Activated CD8-positive, alpha-beta memory T cell treated with anti-CD3 and anti-CD28 coated beads for 36 hours (primary cell): ENCODE data around the gene CCDC154. TPM values are rescaled to one million over a fixed set of nuclear protein-coding genes. Genes with fewer than 3 reads are reported as not detected.

Experiments
- CTCF ChIA-PET: fragments of 350-600 bp; sonication (Branson Sonifier 250); formaldehyde crosslinking; loops from one replicate; lab custom pipeline; 2021; ENCODE audit warnings: antibody characterized with exemption; lab: Charles Lee
- POLR2A ChIA-PET: fragments of 350-600 bp; sonication (Branson Sonifier 250); formaldehyde crosslinking; loops from one replicate; lab custom pipeline; 2021; ENCODE audit warnings: antibody characterized with exemption; lab: Charles Lee
- total RNA-seq, 2 experiments: library from RNA; stranded (reverse); gene quantifications; one replicate each; pipeline ENCODE4 v1.2.3, GENCODE V29; 2021

The CCDC154 gene
- total RNA-seq, 2 experiments from 2014 or later: 1.2 to 1.4 TPM

GRCh38 chr16:1407753-1408152 is 36.6 kb downstream of the CCDC154 start:
- POLR2A ChIA-PET: interaction anchor here (0.5 to 1.8 kb wide), 4 partner anchors 13 to 61 kb away, joined by 3 to 8 read pairs (median 5); partner anchors contain the start of gene UQCC4

GRCh38 chr16:1403733-1404132 is 40.6 kb downstream of the CCDC154 start:
- ChIA-PET CTCF (no interaction called here), POLR2A (no interaction called here)

More at GRCh38 chr16:1407753-1408152, 36.6 kb downstream of the CCDC154 start:
- CTCF ChIA-PET: interaction anchor here (1.3 to 2.5 kb wide), 3 partner anchors 13 to 44 kb away, joined by 4 to 8 read pairs (median 4); partner anchors contain the start of gene UQCC4

GRCh38 chr16:1403036-1403435 is 41.3 kb downstream of the CCDC154 start:
- ChIA-PET POLR2A (no interaction called here), CTCF (interaction anchor here (1.2 kb wide), 1 partner anchor 40 kb away, joined by 3 read pairs; no protein-coding TSS in a partner anchor)

- ChIA-PET POLR2A (no interaction called here), CTCF (interaction anchor here (0.6 to 1.2 kb wide), 2 partner anchors 11 to 38 kb away, joined by 3 to 4 read pairs; no protein-coding TSS in a partner anchor)
Measured at GRCh38 chr16:1401758-1402154, 42.6 kb downstream of the CCDC154 start.

- ChIA-PET POLR2A (no interaction called here), CTCF (interaction anchor here (0.6 kb wide), 1 partner anchor 12 kb away, joined by 3 read pairs; no protein-coding TSS in a partner anchor)
Measured at GRCh38 chr16:1401061-1401757, 43.1 kb downstream of the CCDC154 start.

GRCh38 chr16:1398826-1399581 is 45.4 kb downstream of the CCDC154 start:
- CTCF ChIA-PET: no interaction called here
- POLR2A ChIA-PET: no interaction called here

GRCh38 chr16:1398351-1398750 is 46.0 kb downstream of the CCDC154 start:
- CTCF ChIA-PET: no interaction called here
- POLR2A ChIA-PET: no interaction called here

- CTCF ChIA-PET: no interaction called here
- POLR2A ChIA-PET: no interaction called here
Measured at GRCh38 chr16:1397779-1398178, 46.6 kb downstream of the CCDC154 start.

GRCh38 chr16:1395444-1396031 is 48.8 kb downstream of the CCDC154 start:
- ChIA-PET CTCF (no interaction called here), POLR2A (no interaction called here)

- POLR2A ChIA-PET: interaction anchor here (0.6 kb wide), 1 partner anchor 13 kb away, joined by 6 read pairs; no protein-coding TSS in a partner anchor
- CTCF ChIA-PET: no interaction called here
Measured at GRCh38 chr16:1394367-1394951, 49.9 kb downstream of the CCDC154 start.

GRCh38 chr16:1393613-1394176 is 50.7 kb downstream of the CCDC154 start:
- ChIA-PET POLR2A (no interaction called here), CTCF (interaction anchor here (0.6 kb wide), 1 partner anchor 125 kb away, joined by 3 read pairs; no protein-coding TSS in a partner anchor)

GRCh38 chr16:1392826-1393225 is 51.5 kb downstream of the CCDC154 start:
- POLR2A ChIA-PET: no interaction called here
- CTCF ChIA-PET: interaction anchor here (0.6 kb wide), 1 partner anchor 124 kb away, joined by 3 read pairs; no protein-coding TSS in a partner anchor

- ChIA-PET POLR2A (no interaction called here), CTCF (no interaction called here)
Measured at GRCh38 chr16:1390239-1390779, 54.0 kb downstream of the CCDC154 start.

GRCh38 chr16:1389762-1390161 is 54.6 kb downstream of the CCDC154 start:
- ChIA-PET CTCF (interaction anchor here (1.0 kb wide), 1 partner anchor 539 kb away, joined by 3 read pairs; no protein-coding TSS in a partner anchor), POLR2A (no interaction called here)

- POLR2A ChIA-PET: no interaction called here
- CTCF ChIA-PET: no interaction called here
Measured at GRCh38 chr16:1387331-1387730, 57.0 kb downstream of the CCDC154 start.

- POLR2A ChIA-PET: no interaction called here
- CTCF ChIA-PET: no interaction called here
Measured at GRCh38 chr16:1385232-1385631, 59.1 kb downstream of the CCDC154 start.
